Osteoblast (primary cell): ENCODE data around the gene SMIM31. TPM values are rescaled to one million over a fixed set of nuclear protein-coding genes. Genes with fewer than 3 reads are reported as not detected.

Source experiments
- DNase-seq: peaks from one replicate; pipeline ENCODE4 v3.0.0; 2011; ENCODE audit warnings: low spot score, mixed read lengths; ENCODE audit not compliant: insufficient read length; ENCODE audit errors: missing footprints
- H2AFZ ChIP-seq: 2 replicates; pipeline ENCODE4 v1.6.0; 2011; ENCODE audit warnings: mild to moderate bottlenecking, low read length
- H3K27ac ChIP-seq: 2 replicates; pipeline ENCODE4 v1.5.1; 2011; ENCODE audit warnings: mild to moderate bottlenecking, low read depth, low read length, moderate library complexity
- H3K27me3 ChIP-seq: 2 replicates; pipeline ENCODE4 v1.6.0; 2012; ENCODE audit warnings: mild to moderate bottlenecking, control low read depth, inconsistent platforms, low read length, moderate library complexity; ENCODE audit not compliant: insufficient read depth
- H3K36me3 ChIP-seq: 2 replicates; pipeline ENCODE4 v1.5.1; 2011; ENCODE audit warnings: mild to moderate bottlenecking, low read length, control low read depth, moderate library complexity; ENCODE audit not compliant: insufficient read depth
- H3K4me1 ChIP-seq: 2 replicates; pipeline ENCODE4 v1.5.1; 2011; ENCODE audit warnings: mild to moderate bottlenecking, low read length, control low read depth, moderate library complexity; ENCODE audit not compliant: insufficient read depth
- H3K4me2 ChIP-seq: 2 replicates; pipeline ENCODE4 v1.6.0; 2011; ENCODE audit warnings: mild to moderate bottlenecking, low read length; ENCODE audit not compliant: insufficient read depth
- H3K4me3 ChIP-seq: fragments of 200-600 bp; sonication (generic); 3 replicates; pipeline ENCODE4 v1.5.1; 2012; ENCODE audit warnings: mild to moderate bottlenecking, low read length, inconsistent platforms; ENCODE audit not compliant: insufficient read depth
- H3K79me2 ChIP-seq: 2 replicates; pipeline ENCODE4 v1.6.0; 2012; ENCODE audit warnings: mild to moderate bottlenecking, low read length, control low read depth, inconsistent platforms; ENCODE audit not compliant: insufficient read depth
- H3K9me3 ChIP-seq: 2 replicates; pipeline ENCODE4 v1.5.1; 2011; ENCODE audit warnings: low read depth, low read length, control low read depth
- H4K20me1 ChIP-seq: 2 replicates; pipeline ENCODE4 v1.6.0; 2012; ENCODE audit warnings: mild to moderate bottlenecking, low read length, control low read depth; ENCODE audit not compliant: insufficient read depth
- total RNA-seq: library from RNA; depleted of rRNA; stranded (reverse); fragments of >200 nt; gene quantifications from 2 replicates; pipeline ENCODE4 v1.2.3, GENCODE V29; 2012
- TF ChIP-seq, protein P1 (sequence below): IDR thresholded peaks from 2 replicates; pipeline ENCODE4 v1.5.1; 2011; ENCODE audit warnings: mild to moderate bottlenecking, low read depth, low read length, moderate library complexity; ENCODE audit errors: extremely low read depth

Gene SMIM31
- total RNA-seq, 1 donor = not detected

DNA sequence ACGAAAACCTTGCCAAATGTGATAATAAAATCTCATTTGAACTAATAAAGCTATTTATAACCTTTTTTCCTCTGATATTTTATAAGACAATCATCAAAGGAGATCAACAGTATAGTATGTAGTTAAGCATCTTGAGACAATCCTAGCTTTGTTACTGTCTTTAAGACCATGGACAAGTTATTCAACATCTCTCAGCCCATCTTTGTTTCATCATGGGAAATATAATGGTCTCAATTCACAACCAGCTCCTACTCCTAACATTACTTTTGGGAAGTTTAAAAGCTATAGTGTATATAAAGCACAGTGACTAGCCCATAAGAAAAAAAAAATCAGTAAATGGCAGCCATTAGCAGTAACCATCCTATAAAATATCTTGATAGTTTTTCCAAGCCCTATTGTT, 65.4 kb downstream of the SMIM31 start:
- Histone ChIP-seq H3K4me2 (no peak overlapping the region), H3K9me3 (no peaks in the 10 kb centered on the region), H2AFZ (no peak overlapping the region), H3K4me1 (no peaks in the 10 kb centered on the region), H3K36me3 (no peaks in the 10 kb centered on the region), H3K27ac (no peak overlapping the region), H4K20me1 (no peaks in the 10 kb centered on the region), H3K79me2 (no peaks in the 10 kb centered on the region), H3K27me3 (no peaks in the 10 kb centered on the region), H3K4me3 (no peak overlapping the region)
- TF ChIP-seq, protein P1, sequence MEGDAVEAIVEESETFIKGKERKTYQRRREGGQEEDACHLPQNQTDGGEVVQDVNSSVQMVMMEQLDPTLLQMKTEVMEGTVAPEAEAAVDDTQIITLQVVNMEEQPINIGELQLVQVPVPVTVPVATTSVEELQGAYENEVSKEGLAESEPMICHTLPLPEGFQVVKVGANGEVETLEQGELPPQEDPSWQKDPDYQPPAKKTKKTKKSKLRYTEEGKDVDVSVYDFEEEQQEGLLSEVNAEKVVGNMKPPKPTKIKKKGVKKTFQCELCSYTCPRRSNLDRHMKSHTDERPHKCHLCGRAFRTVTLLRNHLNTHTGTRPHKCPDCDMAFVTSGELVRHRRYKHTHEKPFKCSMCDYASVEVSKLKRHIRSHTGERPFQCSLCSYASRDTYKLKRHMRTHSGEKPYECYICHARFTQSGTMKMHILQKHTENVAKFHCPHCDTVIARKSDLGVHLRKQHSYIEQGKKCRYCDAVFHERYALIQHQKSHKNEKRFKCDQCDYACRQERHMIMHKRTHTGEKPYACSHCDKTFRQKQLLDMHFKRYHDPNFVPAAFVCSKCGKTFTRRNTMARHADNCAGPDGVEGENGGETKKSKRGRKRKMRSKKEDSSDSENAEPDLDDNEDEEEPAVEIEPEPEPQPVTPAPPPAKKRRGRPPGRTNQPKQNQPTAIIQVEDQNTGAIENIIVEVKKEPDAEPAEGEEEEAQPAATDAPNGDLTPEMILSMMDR = no peak
- no peak for DNase-seq

DNA sequence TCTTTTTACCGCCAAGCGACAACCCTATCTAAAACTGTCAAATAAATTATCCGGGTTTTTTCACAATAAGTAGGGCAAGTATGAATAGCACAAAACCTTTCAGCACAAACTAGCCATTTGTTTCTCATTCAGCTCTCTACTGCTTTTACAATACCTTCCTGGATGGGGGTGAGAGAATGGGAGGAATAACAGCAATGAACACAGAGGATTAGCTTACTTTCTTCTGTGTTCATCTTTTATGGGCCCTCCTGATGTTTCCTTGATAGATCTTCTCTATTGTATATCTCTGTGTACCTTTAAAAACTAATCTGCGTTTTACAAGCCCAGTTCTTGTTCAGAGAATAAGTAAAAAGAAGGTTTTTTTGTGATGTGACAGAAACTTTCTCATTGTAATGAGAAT, 67.8 kb downstream of the SMIM31 start:
- H3K9me3 ChIP-seq = no peaks in the 10 kb centered on the region
- TF ChIP-seq, protein P1 = no peak
- H3K36me3 ChIP-seq = no peaks in the 10 kb centered on the region
- no peaks in the 10 kb centered on the region for H3K27me3 ChIP-seq
- no peak overlapping the region for H3K4me3 ChIP-seq
- no peak overlapping the region for H3K27ac ChIP-seq
- H4K20me1 ChIP-seq = no peaks in the 10 kb centered on the region
- H3K79me2 ChIP-seq = no peaks in the 10 kb centered on the region
- no peaks in the 10 kb centered on the region for H3K4me1 ChIP-seq
- H2AFZ ChIP-seq = no peak overlapping the region
- DNase-seq = no peak
- H3K4me2 ChIP-seq = no peak overlapping the region

DNA sequence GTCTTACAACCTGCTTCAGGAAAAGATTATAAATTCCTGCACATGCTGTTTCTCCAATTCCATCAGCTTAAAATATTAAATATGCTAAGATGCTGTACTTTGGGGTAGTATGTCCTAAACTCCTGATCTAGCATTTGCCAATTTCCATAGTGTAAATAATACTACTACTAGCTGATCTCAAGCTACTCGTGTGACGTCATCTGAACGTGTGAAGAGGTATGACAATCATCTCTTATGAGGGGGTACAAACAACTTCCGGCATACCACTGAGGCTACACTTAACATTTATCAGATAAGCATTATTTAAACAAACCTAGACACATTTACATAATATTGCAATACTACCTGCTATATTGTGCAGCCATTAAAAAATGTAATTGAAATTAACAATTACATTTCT, 70.7 kb downstream of the SMIM31 start:
- Histone ChIP-seq H2AFZ (no peak overlapping the region), H3K27me3 (no peaks in the 10 kb centered on the region), H3K4me3 (no peak overlapping the region), H4K20me1 (no peaks in the 10 kb centered on the region), H3K79me2 (no peaks in the 10 kb centered on the region), H3K4me1 (no peaks in the 10 kb centered on the region), H3K4me2 (no peak overlapping the region), H3K9me3 (no peaks in the 10 kb centered on the region), H3K36me3 (no peaks in the 10 kb centered on the region), H3K27ac (no peak overlapping the region)
- no peak for DNase-seq
- TF ChIP-seq, protein P1 = no peak

DNA sequence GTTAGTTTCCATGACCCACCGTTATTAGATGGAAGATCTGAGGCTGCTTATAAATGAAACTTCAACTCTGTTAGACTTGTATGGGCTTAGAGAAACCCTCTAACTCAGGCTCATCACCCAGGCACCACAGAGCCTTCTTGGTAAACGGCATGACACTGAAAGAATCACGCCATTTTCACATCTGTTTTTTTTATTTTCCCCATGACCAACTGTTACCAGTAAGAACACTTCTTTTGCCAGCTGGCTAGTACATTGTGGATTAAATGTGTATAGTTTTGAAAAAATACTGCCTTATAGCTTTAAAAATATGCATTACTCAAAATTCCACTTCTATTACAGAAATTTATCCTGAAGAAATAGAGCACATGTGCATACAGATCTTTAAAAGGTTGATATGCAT, 75.0 kb downstream of the SMIM31 start:
- DNase-seq = no peak
- TF ChIP-seq, protein P1 = no peak
- no peak overlapping the region for H2AFZ ChIP-seq

More for the DNA sequence above, 75.0 kb downstream of the SMIM31 start:
- Histone ChIP-seq H3K4me2 (no peak overlapping the region), H3K4me1 (no peaks in the 10 kb centered on the region), H3K79me2 (no peaks in the 10 kb centered on the region), H3K27ac (no peak overlapping the region), H3K9me3 (no peaks in the 10 kb centered on the region), H4K20me1 (no peaks in the 10 kb centered on the region), H3K36me3 (no peaks in the 10 kb centered on the region), H3K27me3 (no peaks in the 10 kb centered on the region), H3K4me3 (no peak overlapping the region)
